CD1c-positive myeloid dendritic cell (primary cell): ENCODE data around the gene FKBP2.
A peak's percentile ranks its signal among the peaks of the same experiment; 100 is the strongest.

Experiments used
- DNase-seq: peaks from one replicate; pipeline ENCODE4 v3.0.0-alpha.2; 2016; ENCODE audit errors: extremely low spot score

The FKBP2 gene

DNA sequence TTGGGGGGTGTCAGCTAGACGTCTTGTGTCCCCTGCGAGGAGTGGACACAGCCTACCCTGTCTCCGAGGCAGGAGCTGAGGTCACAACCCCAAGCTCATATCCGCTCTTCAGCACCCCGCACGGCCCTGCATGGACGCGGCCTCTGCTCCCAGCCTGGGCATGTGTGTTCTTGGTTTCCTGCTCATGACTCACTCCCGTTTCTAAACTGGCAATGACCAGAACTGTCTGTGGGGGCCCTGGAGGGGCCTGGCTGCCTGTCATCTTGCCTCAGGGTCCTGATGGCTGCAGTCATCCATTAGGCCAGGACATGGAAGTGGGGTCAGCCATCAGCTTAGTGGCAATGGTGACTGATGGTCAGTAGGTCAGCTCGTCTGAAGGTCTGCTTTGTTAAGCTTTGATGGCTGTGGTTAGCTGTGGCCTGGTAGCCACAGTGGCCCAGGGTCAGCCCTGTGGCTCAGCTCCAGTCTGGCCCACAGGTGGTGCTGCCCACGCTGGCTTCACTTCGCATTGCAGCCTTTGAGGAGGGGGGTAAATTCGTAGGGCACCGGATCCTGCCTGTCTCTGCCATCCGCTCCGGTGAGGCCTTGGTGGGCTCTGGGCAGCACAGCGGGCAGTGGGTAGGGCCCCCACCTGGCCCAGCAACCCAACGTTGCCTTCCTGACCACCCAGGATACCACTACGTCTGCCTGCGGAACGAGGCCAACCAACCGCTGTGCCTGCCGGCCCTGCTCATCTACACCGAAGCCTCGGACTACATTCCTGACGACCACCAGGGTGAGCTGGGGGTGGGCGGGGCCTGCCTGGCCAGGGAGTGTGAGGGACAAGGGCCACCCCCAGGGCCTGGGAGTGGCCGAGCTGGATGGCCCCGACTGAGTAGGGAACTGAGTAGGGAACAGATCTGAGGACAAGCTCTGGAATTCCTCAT, 22.4 kb downstream of the FKBP2 start:
- no peak for DNase-seq

DNA sequence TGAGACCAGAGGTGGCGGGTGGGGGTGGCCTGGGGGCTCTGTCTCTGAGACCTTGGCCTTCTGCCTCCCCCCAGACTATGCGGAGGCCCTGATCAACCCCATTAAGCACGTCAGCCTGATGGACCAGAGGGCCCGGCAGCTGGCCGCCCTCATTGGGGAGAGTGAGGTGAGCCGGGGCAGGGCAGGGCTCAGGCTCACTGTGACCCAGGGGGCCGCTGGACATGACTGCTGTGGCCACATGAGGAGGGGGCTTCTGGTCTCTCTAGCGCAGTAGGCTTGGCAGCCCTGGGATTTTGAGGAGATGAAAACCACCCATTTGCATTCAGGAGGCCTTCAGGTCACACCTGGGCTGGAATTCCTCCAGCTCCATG, 23.0 kb downstream of the FKBP2 start:
- DNase-seq = no peak

DNA sequence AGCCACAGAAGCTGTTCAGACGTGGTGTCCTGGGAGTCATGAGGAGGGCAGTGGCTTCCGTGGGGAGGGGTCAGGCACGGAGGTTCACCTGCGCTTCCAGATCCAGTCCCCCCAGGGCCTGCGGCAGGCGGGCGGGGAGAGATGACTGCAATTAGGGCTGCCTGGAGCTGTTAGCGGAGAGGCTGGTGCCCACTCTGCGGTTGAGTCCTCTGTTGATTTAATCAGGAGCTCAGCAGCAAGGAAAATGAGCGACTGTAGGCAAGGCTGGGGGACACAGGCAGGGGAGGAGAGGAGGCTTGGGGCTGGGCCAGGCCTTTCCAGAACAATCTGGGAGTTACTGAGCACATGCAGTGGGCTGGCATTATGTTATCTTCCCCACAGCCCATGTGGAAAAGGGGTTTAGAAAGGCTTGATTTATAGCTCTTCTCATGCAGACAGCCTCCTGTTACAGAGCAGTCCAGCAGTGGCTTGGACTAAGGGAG, 23.5 kb downstream of the FKBP2 start:
- no peak for DNase-seq

DNA sequence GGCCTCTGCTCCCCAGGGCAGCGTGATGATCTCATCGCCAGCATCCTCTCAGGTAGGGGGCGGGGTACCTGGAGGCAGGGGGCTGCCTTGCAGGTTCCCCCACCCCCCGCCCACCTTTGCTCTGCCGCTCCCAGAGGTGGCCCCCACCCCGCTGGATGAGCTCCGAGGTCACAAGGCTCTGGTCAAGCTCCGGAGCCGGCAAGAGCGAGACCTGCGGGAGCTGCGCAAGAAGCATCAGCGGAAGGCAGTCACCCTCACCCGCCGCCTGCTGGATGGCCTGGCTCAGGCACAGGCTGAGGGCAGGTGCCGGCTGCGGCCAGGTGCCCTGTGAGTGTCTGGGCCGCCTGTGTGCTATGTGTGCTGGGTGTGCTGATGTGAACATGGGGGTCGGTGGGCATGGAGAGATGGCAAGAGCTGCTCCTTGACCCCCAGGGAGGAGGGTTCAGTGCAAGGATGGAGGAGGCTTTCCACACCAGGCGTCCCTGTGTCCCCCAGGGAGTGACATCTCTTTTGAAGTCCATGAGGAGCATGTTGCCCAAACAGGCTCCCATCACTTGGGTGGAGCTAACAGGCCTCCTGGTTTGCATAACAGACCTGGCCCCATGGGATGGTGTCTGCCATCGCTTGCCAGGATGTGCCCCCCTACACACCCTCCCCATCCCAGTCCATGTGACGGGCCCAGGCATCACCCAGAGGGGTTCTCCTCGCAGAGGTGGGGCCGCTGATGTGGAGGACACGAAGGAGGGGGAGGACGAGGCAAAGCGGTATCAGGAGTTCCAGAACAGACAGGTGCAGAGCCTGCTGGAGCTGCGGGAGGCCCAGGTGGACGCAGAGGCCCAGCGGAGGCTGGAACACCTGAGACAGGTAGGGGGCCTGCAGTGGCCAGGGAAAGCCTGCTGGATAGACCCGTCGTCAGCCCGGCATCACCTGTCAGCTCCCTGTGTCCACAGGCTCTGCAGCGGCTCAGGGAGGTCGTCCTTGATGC, 24.6 kb downstream of the FKBP2 start:
- DNase-seq = no peak

DNA sequence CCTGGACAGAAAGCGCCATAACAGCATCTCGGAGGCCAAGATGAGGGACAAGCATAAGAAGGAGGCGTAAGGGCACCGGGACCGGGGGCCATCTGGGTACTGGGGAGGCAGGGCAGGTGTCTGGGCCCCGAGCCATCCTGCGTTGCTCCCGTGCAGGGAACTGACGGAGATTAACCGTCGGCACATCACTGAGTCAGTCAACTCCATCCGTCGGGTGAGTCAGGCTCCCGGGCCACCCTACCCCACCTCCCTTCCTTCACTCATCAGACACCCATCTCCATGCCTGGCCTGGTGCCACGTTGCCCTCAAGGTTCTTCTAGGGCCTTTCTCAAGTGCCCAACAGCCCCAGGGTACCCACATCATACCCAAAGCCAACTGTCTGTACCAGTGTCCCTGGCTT, 25.4 kb downstream of the FKBP2 start:
- DNase-seq = no peak

DNA sequence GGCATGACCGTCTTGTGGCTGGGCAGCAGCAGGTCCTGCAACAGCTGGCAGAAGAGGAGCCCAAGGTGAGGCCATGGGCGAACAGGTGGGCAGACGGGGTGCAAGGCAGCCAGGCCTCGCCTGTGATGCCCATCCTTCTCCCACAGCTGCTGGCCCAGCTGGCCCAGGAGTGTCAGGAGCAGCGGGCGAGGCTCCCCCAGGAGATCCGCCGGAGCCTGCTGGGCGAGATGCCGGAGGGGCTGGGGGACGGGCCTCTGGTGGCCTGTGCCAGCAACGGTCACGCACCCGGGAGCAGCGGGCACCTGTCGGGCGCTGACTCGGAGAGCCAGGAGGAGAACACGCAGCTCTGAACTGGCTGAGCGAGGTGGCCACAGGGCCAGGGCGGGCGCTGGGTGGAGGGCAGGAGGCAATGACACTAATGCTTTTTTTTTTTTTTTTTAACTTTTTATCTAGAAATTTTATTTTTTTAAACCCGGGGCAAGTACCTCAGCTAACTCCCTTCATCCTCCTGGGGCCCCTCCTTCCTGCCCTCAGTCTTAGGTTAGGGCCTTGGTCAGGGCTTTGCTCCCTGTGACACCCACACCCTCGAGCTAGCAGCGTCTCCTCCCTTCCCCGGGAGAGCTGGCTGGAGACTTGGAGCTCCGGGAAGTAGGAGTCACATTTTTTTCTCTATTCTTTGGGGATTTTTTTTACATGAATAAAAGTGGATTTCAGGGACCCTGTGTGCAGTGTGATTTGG, 26.5 kb downstream of the FKBP2 start:
- DNase-seq = no peak

DNA sequence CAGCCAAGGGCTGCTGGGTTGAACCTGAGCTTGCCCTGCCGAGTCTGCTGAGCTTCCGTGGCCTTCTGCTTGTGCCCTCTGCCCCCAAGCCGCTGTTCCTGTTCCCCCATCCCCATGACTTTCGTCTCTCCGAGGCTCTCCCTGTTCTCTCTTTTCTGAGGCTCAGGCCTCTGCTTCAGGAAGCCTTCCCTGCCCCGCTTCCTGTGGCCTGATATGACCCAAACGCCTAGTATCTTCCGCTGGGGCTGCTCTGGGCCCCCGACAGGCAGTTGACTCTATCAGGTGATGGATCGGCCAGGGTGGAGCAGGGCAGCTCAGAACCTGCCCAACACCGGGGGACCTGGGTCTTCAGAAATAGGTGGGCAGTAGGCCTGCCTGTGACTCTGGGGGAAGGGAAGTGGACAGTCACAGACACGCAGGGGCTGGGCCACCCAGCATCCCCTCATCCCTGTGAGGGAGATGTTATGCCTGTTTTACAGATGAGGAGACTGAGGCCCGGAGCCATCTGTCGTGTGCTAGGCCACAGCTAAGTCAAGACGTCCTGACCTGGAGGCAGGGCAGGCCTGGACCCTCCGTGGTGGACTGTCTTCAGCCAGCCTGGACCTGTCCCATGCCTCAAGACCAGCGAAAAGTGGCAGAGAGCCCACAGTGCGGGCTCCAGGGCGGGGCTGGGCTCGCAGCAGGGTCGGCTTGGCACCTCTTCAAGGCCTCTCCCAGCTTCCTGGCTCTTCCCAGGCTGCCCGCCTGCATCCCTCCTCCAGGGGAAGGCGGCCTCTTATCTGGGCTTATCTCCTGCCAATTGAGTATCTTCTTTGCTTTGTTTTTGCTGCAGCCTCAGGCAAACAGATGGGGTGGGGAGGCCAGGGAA, 27.4 kb downstream of the FKBP2 start:
- DNase-seq = peak; percentile 50

DNA sequence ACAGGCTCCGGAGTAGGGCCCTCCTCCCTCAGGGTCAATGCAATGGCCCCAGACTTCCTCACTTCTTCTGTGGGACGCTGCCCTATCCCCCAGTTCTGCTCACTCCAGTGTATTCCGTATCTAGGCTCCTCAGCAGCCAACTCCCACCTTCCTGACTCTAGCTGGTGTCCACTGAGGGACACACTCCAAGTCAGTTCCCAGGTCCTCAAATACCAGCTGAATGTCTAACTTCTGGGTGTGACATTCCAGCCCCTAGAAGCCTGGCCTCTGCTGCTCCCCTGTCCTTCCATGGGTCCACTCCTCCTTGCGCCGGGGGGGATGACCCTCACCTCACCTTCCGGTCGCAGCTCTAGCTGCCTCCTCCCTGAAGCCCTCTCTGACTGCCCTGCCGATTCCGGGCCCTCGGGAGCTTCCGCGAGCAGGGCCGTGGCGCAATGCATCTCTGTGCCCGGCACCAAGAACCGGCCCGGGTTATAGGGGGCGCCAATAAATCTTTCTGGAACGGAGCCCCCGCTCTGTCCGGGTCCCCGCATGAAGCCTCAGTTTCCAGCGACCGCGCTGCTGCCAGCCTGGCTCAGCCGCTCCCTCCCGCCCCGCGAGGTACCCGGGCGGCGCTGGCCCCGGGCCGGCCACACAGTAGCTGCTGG, 28.1 kb downstream of the FKBP2 start:
- DNase-seq = peak; percentile 65

DNA sequence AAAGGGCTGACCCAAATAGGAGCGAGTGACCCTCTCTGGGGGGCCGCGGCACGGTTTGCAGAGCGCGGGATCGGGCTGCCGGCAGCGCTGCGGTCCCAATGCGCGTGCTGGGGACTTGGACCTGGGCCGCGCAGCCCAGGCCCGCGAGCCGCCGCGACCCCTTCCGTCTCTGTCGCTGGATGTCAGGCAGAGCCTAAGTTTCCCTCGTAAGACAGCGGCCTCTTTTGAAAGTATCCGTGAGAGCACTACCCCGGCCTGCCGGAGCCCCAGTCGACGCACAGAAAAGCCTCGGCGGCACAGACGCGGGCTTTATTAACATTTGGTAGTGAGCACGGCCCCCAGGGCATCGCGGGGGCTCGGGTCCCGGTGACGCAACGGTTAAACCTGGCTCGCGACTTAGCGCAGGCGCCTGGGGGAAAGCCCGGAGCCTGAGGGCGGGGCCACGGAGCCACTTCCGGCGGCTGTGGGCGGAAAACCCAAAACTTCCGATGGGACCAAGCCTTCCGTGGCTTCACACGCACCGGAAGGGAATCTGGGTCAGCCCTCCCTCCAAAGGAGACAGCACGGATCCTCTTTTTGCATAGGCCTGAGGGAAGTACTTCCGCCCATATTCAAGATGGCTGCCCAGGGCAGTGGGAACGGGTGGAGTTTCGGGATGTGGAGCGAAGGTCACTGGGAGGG, 28.8 kb downstream of the FKBP2 start:
- peak; percentile 99 for DNase-seq

DNA sequence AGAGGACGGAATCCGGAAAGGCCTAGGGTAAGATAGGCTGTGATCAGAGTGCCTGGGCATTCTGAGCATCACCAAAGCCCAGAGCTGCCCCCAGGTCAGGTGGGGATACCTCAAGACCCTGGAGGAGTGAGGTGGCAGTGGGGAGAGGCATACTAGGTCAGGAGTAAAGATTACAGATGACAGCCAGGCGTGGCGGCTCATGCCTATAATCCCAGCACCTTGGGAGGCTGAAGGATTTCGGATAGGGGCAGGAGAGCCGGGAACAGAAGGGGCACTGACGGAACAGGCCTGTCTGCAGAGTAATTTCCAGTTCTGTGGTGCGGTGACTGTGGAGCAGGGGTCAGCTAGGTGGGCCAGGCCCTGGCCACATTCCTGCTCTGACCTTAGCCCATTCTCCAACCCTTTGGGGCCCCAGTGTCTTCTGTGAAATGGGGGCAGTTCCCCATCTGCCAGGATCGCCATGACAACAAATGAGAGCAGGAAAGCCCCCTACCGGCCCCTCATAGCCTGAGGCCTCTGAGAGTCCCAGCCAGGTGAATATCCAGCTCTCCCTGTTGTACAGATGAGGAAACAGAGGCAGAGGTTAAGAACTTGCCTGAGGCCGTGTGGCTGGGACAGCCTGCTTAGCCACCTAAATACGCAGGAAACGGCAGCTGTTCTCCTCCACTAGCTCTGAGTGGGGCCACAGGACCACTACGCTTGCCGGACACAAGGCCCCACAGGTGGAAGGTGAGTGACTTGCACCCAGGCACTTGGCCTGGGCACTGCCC, 34.3 kb downstream of the FKBP2 start:
- DNase-seq = no peak

DNA sequence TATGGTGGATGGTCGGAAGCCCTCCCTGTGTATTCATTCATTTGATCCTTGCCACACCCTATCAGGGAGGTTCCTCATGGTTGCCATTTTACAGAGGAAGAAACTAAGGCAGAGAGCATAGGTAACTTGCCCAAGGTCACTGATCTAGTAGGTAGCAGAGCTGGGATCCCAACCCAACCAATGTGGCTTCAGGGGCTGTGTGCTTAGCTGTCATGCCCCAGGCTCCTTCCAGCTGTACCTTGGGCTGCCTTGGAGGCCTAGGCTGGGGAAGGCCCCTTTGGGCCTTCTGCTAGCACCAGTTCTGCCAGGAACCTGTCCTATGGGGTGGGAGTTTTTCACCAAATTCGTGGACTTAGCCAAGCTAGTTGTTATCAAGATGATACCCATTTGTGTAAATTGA, 34.9 kb downstream of the FKBP2 start:
- DNase-seq = no peak

DNA sequence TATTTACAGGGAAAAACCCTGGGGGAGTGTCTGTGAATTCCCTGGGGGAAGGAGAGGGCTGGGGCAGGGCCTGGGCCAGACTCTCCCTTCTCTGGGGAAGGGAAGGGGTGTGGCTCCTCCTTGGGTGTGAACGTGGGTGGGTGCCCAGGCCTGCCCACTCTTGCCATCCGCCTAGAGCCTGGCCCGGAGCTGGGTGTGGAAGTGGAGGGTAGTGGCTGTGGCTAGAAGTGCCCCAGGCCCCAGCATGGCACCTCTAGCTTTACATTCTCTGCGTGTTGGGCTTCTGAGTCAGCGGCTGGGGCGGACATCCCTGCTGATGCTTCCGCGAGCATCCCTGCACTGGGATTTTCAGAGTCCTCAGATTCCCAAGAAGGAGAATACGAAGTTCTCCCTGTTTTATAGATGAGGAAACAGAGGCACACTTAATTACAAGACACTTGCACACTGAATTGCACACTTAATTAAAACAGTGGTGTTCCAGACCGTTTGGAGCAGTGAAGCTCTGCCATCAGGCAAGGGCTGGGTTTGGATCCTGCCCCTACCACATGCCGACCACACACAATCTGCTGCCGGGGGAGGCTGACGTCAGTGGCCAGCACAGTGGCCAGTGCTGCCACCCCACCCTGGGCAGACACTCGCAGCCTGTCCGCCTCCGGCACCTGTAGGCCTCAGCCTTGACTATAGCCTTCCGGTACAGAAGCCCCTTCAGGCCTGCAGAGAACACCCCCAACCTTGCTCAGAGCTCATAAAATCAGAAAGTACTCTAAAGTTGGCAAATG, 35.9 kb downstream of the FKBP2 start:
- DNase-seq = peak; percentile 29

DNA sequence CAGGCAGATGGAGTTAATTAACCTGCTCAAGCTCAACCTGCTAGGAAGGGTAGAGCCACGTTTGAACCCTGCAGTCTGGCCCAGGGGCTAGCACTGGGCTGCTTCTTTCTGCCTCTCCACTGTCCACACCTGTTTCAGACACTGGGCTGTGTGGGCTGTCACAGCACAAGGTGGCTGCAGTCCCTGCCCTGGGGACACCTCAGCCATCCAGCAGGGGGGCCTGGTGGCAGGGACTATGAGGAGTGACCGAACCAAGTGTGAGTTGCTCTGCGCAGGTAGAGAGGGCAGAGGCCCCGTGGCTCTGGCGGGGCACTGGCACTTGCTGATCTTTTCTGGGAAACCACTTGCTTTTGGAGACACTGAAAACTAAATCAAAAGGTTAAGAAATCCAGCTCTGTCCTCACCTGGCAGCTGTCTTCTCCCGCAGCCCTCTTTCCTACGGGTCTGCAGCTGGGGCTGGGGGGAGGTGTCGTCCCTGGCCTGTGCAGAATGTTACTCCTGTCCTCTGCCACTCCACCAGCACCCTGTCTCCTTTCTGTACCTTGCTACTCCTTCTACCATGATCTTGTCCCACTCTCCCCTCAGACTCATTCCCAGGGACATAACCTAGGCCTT, 37.8 kb downstream of the FKBP2 start:
- no peak for DNase-seq

DNA sequence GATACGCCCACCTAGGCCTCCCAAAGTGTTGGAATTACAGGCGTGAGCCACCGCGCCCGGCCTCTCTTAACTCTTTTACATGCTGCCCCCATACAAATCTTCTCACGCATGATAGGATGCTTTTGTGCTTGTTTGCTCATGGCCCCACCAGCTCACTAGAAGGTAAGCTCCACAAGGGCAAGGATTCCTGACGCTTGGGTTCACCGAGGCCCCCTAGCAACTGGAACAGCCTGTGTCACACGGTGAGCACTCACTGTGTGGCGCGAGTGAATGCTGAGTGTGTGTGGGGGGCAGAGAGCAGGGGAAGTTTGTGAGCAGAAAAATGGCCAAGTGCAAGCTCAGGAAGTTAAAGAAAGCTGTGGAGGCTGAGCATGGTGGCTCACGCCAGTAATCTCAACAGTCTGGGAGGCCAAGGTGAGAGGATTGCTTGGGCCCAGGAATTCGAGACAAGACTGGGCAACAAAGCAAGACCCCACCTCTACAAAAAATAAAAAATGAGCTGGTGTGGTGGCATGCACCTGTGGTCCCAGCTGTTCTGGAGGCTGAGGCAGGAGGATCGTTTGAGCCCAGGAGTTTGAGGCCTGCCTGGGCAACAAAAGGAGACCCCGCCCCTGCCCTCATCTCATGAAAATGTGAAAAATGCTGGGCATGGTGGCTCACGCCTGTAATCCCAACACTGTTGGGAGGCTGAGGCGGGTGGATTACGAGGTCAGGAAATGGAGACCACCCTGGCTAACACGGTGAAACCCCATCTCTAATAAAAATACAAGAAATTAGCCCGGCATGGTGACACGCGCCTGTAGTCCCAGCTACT, 41.3 kb downstream of the FKBP2 start:
- no peak for DNase-seq

DNA sequence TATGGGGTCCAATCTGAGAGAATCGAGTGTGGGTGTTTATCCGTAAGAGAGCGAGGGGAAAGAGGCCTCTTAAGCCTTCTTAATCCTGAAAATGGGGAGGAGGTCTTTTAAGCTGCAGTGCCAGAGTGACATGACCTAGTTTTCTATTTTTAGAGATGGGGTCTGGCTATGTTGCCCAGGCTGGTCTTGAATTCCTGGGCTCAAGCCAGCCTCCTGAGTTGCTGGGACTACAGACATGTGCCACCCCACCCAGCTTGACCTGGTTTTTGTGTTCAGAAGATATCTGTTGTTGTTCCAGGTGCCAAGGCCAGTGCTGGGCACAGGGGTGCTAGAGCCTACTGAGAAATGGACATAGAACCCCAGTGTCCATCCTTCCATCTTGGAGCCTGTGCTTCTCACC, 42.2 kb downstream of the FKBP2 start:
- no peak for DNase-seq

DNA sequence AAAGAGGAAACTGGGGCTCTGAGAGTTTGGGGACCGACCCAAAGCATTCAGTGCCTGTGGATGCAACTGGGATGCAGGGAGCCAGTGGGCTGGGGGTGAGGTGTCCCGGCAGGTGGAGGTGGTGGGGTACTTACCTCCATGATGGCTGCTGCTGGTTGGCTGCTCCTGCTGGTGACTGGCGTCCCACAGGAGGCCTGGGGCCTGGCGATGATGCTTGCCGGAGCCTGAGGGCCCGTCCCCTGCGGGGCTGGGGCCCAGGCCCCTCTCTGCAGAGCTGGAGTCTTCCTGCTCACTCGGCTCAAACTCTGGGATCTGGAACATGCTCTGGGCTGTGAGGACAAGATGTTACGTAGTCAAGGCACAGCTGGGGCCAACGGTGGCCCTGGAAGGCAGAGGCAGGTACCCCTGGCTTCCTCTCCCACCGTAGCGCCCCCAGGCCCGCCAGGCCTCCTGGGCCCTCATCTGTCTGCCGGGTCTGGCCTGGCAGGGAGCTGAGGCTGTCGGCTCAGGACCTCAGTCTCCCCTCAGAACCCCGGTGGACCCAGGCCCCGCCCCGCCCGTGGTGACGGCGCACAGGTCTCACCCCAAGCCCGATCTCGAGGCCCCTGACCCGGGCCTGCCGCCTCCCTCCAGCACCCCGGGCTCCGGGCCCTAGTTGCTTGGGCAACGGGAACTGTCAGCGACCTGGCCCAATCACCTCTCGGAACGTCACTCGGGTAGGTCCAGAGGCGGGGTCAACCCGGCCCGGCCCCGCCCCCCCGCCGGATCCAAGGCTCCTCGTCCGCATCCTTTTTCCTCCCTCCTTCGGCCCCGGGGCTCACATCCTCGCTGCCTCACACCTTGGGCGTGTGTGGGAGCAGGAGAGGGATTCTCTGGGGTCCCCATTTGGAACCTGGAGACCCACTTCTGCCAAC, 43.4 kb downstream of the FKBP2 start, which contains the start of gene BAD:
Gene BAD, minus strand, starts transcription at position 618 of the 914 bp plus-strand sequence. Its CDS starts 297 bp downstream, at position 321.
- peak; percentile 97 for DNase-seq
